DND-41 (cell line): ENCODE data around the gene SYNE3.

Experiments
- CTCF ChIP-seq: IDR thresholded peaks from 2 replicates; pipeline ENCODE4 v1.5.1; 2012; ENCODE audit warnings: borderline replicate concordance, low read length, moderate library complexity, mild to moderate bottlenecking; ENCODE audit not compliant: poor library complexity, severe bottlenecking; ENCODE audit errors: extremely low read depth
- EZH2 ChIP-seq: IDR thresholded peaks from 3 replicates; pipeline ENCODE4 v1.6.1; 2012; ENCODE audit warnings: borderline replicate concordance, low read depth, mild to moderate bottlenecking, moderate library complexity, low read length, inconsistent platforms; ENCODE audit not compliant: severe bottlenecking

GRCh38 chr14:95523051-95523814 is 6.8 kb upstream of the SYNE3 start:
- TF ChIP-seq CTCF: no peak
- TF ChIP-seq EZH2: no peak
